Hematopoietic multipotent progenitor cell treated with erythropoietin and hydrocortisone succinate and interleukin-3 and kit ligand, for 15 days (in vitro differentiated cells): ENCODE measurements around the gene FAM107B.
"Not testable (repeated sequence)": the region's sequence is repeated elsewhere in the genome, so short reads cannot be mapped to it uniquely, and the experiment has no call there.

ENCODE experiments used
- DNase-seq: peaks from one replicate; pipeline ENCODE4 v3.0.0-alpha.2; 2015; ENCODE audit warnings: low spot score

FAM107B gene

DNA sequence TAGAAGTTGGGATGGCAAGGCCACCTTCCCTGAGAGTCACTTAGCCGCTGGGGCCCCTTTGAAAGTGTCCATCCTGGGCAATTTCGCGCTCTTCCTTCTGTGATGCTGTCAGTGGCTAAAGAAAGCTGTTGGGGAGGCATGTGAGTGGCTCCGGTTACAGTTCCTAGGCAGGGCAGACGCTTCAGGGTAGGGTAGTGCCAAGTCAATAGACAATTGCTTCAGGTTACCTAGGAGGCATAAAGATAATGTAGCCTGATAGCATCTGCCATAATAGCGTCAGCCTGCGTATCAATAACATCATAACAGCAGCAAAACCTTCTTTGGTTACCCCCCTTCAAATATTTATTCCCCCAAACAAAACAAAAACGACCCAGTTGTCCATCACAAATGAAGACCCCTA lies at the start of gene FAM107B:
FAM107B (minus strand) TSS at position 101 of the 400 bp plus-strand sequence. CDS start 234 bp downstream, outside the sequence.
- DNase-seq: no peak

- DNase-seq: no peak
Measured at GRCh38 chr10:14823966-14824365, 49.3 kb upstream of the FAM107B start.

DNA sequence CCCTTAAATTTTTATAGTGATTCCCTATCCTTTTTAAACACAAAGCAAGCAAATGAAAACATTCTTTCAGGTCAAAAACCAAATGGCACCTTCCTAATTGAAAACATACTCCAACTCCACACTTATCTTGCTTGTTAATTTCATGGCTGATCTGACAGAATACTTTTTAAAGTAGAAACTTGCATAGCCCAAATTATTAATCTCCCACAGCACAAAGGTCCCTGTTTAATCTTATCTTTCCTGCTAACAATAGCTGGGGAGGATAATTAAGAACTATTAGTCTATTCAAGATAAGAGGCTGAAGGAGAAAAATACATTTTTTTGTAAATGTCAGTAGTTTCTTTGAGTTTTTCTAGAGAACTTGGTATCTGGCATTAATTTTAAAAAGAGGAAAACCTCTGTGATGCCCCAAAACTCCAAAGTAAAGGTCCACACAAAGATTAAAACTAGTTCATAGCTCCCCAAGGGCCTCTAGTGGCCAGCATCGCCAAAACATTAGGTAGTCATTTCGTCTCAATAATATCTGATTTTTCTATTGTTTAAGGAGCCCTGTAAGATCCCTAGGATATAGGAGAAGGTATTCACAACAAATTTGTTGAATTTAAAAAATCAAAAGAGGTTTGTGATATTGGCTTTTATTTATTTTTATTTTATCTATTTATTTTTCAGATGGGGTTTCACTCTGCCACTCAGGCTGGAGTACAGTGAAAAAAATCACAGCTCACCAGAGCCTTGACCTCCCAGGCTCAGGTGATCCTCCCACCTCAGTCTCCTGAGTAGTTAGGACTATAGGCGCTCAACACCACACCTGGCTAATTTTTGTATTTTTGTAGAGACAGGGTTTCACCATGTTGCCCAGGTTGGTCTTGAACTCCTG lies 48.4 kb upstream of the FAM107B start:
- no peak for DNase-seq

GRCh38 chr10:14821635-14822375 lies 47.1 kb upstream of the FAM107B start:
- no peak for DNase-seq

DNA sequence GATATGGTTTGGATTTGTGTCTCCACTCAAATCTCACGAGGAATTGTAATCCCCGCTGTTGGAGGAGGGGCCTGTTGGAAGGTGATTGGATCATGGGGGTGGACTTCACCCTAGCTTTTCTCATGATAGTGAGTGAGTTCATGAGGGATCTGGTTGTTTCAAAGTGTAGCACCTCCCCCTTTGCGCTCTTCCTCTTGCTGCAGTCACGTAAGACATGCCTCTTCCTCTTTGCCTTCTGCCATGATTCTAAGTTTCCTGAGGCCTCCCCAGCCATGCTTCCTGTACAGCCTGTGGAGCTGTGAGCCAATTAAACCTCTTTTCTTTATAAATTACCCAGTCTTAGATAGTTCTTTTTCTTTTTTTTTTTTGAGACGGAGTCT lies 46.1 kb upstream of the FAM107B start:
- no peak for DNase-seq

DNA sequence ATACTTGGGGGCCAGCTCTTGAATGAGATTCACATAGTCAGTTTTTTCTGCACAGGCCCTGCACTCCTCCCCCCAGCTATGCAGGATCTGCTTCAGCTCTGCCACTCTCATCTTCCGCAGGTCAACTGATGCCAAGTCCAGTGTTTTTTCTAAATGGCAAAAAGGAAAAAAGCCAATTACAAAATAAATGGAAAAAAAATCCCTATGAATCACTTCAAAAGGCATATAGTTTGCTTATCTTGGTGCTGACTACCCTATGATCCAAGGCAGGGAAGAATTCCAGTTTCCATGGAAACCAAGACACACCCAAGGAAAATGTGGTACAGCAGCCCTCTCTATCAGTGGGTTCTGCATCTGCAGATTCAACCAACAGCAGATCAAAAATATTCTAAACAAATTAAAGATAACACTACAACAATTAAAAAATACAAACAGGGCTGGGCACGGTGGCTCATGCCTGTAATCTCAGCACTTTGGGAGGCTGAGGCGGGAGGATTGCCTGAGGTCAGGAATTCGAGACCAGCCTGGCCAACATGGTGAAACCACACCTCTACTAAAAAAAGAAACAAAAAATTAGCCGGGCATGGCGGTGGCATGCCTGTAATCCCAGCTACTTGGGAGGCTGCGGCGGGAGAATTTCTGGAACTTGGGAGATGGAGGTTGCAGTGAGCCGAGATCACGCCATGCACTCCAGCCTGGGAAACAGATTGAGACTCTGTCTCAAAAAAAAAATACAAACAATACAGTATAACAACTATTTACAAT lies 45.5 kb upstream of the FAM107B start:
- no peak for DNase-seq

DNA sequence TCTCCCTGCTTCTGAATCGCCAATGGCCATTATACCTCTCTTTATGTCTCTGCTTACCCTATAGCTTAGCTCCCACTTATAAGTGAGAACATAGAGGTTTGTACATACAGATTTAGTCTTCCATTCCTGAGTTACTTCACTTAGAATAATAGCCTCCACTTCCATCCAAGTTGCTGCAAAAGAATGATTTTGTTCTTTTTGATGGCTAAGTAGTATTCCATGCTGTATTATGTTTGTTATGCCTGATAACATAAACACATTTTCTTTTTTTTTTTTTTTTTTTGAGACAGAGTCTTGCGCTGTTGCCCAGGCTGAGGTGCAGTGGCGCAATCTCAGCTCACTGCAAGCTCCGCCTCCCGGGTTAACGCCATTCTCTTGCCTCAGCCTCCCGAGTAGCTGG lies 42.0 kb upstream of the FAM107B start:
- DNase-seq: not testable (repeated sequence)

GRCh38 chr10:14815681-14816080 lies 41.0 kb upstream of the FAM107B start:
- no peak for DNase-seq

DNA sequence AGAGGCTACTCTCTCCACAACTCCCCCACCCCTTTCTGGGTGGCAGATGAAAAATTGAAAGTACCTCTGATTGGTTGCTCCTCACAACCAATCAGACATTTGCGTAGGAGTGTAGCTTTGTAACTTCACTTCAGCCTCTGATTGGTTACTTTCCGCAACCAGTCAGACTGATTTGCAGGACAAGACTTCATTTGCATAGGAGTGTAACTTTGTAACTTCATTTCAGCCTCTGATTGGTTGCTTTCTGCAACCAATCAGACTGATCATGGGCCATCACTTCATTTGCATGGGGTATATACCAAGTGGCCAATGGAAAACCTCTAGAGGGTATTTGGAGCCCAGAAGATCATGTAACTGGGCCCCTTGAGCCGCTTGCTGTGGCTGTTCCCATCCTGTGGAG lies 37.6 kb upstream of the FAM107B start:
- no peak for DNase-seq

- no peak for DNase-seq
Measured at GRCh38 chr10:14810969-14811953, 36.6 kb upstream of the FAM107B start.

DNA sequence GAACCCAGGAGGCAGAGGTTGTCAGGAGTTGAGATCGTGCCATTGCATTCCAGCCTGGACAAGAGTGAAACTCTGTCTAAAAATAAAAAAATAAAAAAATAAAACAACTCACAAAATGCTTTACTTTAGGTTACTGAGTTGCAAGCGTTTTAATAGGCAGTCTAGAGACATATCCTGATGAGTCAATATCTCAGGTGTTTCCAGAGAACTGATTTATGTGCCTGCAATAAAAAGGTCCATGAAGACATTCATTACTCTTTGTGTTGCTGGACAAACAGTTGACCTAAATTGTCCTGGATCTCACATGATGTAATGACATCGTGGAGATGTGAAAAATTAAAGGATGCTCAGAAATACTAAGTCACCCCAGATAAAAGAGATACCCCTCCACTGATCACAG lies 31.6 kb upstream of the FAM107B start:
- no peak for DNase-seq

DNA sequence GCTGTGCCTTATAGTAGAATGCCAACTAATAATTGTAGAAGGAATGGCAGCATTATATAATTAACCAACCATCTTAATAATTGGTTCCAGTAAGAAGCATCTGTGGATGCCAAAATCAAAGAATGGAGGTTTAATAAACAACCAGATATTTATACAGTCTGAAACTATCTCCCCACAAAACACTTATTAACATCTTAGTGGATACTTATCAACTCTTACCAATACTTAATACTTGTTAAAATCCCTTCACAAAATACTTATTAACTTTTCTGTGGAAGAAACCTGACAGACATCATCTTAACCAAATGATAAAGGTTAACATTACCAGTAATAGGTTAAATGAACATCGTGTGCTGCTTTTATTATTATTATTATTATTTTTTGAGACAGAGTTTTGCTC lies 29.1 kb upstream of the FAM107B start:
- DNase-seq: no peak

DNA sequence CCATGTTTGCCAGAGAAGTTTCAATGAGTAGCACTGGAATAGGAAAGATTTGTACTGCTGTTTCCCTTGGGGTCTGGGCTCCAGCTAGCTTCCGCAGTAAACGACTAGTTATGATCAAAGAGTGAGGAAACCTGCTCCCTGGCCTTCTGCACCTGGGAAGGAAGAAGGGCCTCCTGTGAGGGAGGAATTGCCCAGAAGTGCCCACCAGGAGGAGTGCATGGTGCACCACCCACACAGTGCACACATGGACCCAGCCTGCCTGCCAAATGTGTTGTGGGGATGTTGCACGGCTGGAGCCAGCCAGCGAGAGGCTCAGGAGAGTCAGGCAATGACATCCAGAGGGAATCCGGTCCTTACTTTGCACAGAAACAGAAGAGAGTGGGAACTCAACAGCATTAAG lies 27.0 kb upstream of the FAM107B start:
- DNase-seq: no peak

DNA sequence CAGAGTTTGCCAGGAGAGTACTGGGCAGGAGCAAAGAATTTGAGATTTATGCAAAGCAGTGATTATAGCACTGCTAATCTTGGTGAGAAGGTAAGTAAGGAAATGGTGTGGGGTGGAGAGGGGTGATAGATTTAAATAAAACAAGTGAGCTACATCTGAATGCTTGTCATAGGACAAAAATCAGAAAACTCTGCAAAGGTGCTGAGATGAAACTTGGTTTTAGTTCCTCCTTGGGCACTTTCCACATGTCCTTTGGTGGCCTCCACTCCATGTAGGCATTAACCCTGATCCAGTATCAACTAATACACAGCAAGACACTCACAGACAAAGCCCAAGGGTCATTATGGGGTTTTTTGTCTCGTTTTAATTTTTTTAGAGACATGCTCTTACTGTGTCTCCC lies 25.7 kb upstream of the FAM107B start:
- DNase-seq: no peak

- no peak for DNase-seq
Measured at GRCh38 chr10:14798636-14799035, 23.9 kb upstream of the FAM107B start.

DNA sequence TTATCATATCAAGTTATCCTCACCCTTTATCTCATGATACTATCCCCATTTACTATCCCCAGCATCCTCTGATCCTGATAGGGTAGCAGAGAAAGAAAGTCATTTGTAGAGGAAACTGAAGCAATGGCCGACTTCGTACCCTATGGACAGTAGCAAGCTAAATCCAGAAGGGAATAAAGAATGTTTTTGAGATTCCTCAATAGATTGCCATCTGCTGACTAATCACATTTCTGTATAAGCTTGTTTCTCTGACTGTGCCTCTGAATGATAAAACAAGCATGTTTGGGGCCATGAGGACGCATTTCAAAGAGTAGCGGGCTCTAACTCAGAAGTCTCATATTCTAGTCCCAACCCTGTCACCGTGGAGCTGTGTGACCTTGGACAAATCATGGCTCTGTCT lies 13.2 kb upstream of the FAM107B start:
- no peak for DNase-seq

GRCh38 chr10:14784459-14785055 lies 9.9 kb upstream of the FAM107B start:
- no peak for DNase-seq

DNA sequence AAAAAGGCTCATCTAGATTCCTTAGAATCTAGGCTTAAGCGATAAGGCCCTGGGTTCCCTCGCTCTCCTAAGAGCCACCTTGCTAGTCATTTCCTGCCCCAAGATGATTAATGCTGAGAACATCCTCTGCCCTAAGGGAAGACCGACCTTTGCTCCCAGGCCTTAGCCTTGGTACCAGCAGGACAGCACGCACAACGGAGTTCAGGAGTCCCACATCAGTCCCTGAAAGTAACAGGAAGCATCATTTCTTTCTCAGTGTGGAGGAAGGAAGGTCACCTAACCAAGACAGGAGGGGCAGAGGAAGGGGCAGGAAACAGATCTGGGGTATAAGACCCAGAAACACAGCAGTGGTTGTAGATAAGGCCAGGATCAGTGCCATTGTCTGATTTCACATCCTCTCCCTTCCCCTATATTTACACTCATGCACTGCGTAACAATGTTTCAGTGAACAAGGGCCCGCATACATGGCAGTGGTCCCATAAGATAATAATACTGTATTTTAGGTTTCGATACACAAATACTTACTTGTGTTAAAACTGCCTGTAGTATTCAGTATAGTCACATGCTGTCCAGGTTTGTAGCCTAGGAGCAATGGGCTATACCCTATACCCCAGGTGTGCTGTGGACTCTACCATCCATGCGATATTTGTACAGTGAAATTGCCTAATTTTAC lies 8.1 kb upstream of the FAM107B start:
- no peak for DNase-seq

GRCh38 chr10:14781763-14782162 lies 7.1 kb upstream of the FAM107B start:
- no peak for DNase-seq

- DNase-seq: no peak
Measured at GRCh38 chr10:14779001-14779651, 4.4 kb upstream of the FAM107B start.
